Measurements from ENCODE around the gene MTCL1. TPM values are rescaled to one million over a fixed set of nuclear protein-coding genes. Genes with fewer than 3 reads are reported as not detected.

MTCL1 gene
- total and polyA plus RNA-seq, 2 of the 8 experiments (the other 6 are each of a cell fraction or from before 2014, with no cell fraction given) = 16.6 to 60.8 TPM

GRCh38 chr18:8730080-8730827, 24.9 kb downstream of the MTCL1 start (continued):
- TF ChIP-seq, protein P1, sequence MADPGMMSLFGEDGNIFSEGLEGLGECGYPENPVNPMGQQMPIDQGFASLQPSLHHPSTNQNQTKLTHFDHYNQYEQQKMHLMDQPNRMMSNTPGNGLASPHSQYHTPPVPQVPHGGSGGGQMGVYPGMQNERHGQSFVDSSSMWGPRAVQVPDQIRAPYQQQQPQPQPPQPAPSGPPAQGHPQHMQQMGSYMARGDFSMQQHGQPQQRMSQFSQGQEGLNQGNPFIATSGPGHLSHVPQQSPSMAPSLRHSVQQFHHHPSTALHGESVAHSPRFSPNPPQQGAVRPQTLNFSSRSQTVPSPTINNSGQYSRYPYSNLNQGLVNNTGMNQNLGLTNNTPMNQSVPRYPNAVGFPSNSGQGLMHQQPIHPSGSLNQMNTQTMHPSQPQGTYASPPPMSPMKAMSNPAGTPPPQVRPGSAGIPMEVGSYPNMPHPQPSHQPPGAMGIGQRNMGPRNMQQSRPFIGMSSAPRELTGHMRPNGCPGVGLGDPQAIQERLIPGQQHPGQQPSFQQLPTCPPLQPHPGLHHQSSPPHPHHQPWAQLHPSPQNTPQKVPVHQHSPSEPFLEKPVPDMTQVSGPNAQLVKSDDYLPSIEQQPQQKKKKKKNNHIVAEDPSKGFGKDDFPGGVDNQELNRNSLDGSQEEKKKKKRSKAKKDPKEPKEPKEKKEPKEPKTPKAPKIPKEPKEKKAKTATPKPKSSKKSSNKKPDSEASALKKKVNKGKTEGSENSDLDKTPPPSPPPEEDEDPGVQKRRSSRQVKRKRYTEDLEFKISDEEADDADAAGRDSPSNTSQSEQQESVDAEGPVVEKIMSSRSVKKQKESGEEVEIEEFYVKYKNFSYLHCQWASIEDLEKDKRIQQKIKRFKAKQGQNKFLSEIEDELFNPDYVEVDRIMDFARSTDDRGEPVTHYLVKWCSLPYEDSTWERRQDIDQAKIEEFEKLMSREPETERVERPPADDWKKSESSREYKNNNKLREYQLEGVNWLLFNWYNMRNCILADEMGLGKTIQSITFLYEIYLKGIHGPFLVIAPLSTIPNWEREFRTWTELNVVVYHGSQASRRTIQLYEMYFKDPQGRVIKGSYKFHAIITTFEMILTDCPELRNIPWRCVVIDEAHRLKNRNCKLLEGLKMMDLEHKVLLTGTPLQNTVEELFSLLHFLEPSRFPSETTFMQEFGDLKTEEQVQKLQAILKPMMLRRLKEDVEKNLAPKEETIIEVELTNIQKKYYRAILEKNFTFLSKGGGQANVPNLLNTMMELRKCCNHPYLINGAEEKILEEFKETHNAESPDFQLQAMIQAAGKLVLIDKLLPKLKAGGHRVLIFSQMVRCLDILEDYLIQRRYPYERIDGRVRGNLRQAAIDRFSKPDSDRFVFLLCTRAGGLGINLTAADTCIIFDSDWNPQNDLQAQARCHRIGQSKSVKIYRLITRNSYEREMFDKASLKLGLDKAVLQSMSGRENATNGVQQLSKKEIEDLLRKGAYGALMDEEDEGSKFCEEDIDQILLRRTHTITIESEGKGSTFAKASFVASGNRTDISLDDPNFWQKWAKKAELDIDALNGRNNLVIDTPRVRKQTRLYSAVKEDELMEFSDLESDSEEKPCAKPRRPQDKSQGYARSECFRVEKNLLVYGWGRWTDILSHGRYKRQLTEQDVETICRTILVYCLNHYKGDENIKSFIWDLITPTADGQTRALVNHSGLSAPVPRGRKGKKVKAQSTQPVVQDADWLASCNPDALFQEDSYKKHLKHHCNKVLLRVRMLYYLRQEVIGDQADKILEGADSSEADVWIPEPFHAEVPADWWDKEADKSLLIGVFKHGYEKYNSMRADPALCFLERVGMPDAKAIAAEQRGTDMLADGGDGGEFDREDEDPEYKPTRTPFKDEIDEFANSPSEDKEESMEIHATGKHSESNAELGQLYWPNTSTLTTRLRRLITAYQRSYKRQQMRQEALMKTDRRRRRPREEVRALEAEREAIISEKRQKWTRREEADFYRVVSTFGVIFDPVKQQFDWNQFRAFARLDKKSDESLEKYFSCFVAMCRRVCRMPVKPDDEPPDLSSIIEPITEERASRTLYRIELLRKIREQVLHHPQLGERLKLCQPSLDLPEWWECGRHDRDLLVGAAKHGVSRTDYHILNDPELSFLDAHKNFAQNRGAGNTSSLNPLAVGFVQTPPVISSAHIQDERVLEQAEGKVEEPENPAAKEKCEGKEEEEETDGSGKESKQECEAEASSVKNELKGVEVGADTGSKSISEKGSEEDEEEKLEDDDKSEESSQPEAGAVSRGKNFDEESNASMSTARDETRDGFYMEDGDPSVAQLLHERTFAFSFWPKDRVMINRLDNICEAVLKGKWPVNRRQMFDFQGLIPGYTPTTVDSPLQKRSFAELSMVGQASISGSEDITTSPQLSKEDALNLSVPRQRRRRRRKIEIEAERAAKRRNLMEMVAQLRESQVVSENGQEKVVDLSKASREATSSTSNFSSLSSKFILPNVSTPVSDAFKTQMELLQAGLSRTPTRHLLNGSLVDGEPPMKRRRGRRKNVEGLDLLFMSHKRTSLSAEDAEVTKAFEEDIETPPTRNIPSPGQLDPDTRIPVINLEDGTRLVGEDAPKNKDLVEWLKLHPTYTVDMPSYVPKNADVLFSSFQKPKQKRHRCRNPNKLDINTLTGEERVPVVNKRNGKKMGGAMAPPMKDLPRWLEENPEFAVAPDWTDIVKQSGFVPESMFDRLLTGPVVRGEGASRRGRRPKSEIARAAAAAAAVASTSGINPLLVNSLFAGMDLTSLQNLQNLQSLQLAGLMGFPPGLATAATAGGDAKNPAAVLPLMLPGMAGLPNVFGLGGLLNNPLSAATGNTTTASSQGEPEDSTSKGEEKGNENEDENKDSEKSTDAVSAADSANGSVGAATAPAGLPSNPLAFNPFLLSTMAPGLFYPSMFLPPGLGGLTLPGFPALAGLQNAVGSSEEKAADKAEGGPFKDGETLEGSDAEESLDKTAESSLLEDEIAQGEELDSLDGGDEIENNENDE (IDR thresholded peaks at IDR 0.05; ENCODE audit: insufficient replicate concordance, low read length) = no peak
- TF ChIP-seq, protein P2, sequence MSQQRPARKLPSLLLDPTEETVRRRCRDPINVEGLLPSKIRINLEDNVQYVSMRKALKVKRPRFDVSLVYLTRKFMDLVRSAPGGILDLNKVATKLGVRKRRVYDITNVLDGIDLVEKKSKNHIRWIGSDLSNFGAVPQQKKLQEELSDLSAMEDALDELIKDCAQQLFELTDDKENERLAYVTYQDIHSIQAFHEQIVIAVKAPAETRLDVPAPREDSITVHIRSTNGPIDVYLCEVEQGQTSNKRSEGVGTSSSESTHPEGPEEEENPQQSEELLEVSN (IDR thresholded peaks at IDR 0.05) = no peak
- TF ChIP-seq TAF7 (optimal IDR thresholded peaks at IDR 0.05; ENCODE audit: borderline replicate concordance, low read depth, low read length) (no peak), SUZ12 (IDR thresholded peaks at IDR 0.05; ENCODE audit: low read length) (no peak), ZNF274 (IDR thresholded peaks at IDR 0.05; ENCODE audit: borderline replicate concordance, extremely low read depth, low read length) (no peak), RAD21 (IDR thresholded peaks at IDR 0.05 in 1 of 2, conservative IDR thresholded peaks at IDR 0.05 in 1 of 2; ENCODE audit: low read depth in 2 of 2, low read length in 2 of 2) (no peak), HDAC2 (IDR thresholded peaks at IDR 0.05; ENCODE audit: borderline replicate concordance in 1 of 2, low read depth in 2 of 2, low read length in 2 of 2) (no peak), CHD1 (IDR thresholded peaks at IDR 0.05; ENCODE audit: low read depth, low read length) (no peak), ASH2L (IDR thresholded peaks at IDR 0.05; ENCODE audit: low read length) (no peak)
